C4-2B (cell line): Measurements from ENCODE around the gene EVI5.
"Not testable (repeated sequence)": the region's sequence is repeated elsewhere in the genome, so short reads cannot be mapped to it uniquely, and the experiment has no call there.

Source experiments
- CTCF ChIP-seq: fragments of 450-650 bp; conservative IDR thresholded peaks from 2 replicates; pipeline ENCODE4 v1.5.1; 2017; ENCODE audit warnings: mild to moderate bottlenecking
- ZFX ChIP-seq: fragments of 450-650 bp; IDR thresholded peaks from 2 replicates; pipeline ENCODE4 v1.6.1; 2017

GRCh38 chr1:92532371-92532770, 252.5 kb downstream of the EVI5 start:
- TF ChIP-seq CTCF, ZFX: not testable (repeated sequence)
